GM12801 (cell line): Measurements from ENCODE around the gene ALK.

ENCODE experiments used
- CTCF ChIP-seq: IDR thresholded peaks from one replicate; pipeline ENCODE4 v1.5.1; 2011; ENCODE audit warnings: control low read depth; ENCODE audit not compliant: insufficient read length; ENCODE audit errors: extremely low read depth

The ALK gene

GRCh38 chr2:29614295-29614830 is 307.0 kb downstream of the ALK start:
- no peak for TF ChIP-seq CTCF

- no peak for TF ChIP-seq CTCF
Measured at GRCh38 chr2:29613792-29614266, 307.6 kb downstream of the ALK start.

- TF ChIP-seq CTCF, result no peak
Measured at GRCh38 chr2:29613067-29613466, 308.3 kb downstream of the ALK start.

GRCh38 chr2:29612568-29612967 is 308.8 kb downstream of the ALK start:
- no peak for TF ChIP-seq CTCF

GRCh38 chr2:29611850-29612249 is 309.5 kb downstream of the ALK start:
- TF ChIP-seq CTCF, result no peak

GRCh38 chr2:29611261-29611660 is 310.1 kb downstream of the ALK start:
- no peak for TF ChIP-seq CTCF

- TF ChIP-seq CTCF, result no peak
Measured at GRCh38 chr2:29610569-29610968, 310.8 kb downstream of the ALK start.
